ENCODE measurements around the gene ZSWIM4. TPM values are rescaled to one million over a fixed set of nuclear protein-coding genes. Genes with fewer than 3 reads are reported as not detected.

Gene ZSWIM4
- total and polyA plus RNA-seq, 10 of the 15 experiments (the other 5 are each of a cell fraction or from before 2014, with no cell fraction given): 0.73 to 11.1 (median 1.8) TPM; not detected in 2

GRCh38 chr19:13783565-13784500 is 11.4 kb upstream of the ZSWIM4 start (continued):
- TF ChIP-seq SKIL (IDR thresholded peaks at IDR 0.05; ENCODE audit: low read depth, poor library complexity, severe bottlenecking): peak; percentile 80
- peak; percentile 31; the same call in 1 of the 2 replicates for TF ChIP-seq ATF7 (IDR thresholded peaks at IDR 0.05; ENCODE audit: low read depth)
- TF ChIP-seq MEF2B (IDR thresholded peaks at IDR 0.05; ENCODE audit: partially characterized antibody, poor library complexity, severe bottlenecking): peak; percentile 51
- no peak for TF ChIP-seq NFYA (IDR thresholded peaks at IDR 0.05; ENCODE audit: borderline replicate concordance, low read depth, low read length)
- peak; percentile 83 for TF ChIP-seq NR2F1 (conservative IDR thresholded peaks at IDR 0.05)
- peak; percentile 46; the same call in 1 of the 2 replicates for TF ChIP-seq ZNF687 (IDR thresholded peaks at IDR 0.05)
- peak; percentile 65 for TF ChIP-seq RELB (IDR thresholded peaks at IDR 0.05; ENCODE audit: low read depth)
- peak; percentile 80; the same call in 1 of the 2 replicates for TF ChIP-seq SMARCA5 (IDR thresholded peaks at IDR 0.05)
- no peak for TF ChIP-seq POLR2A (IDR thresholded peaks at IDR 0.05; ENCODE audit: low read depth, low read length)
- peak; percentile 55; the same call in 1 of the 2 replicates for TF ChIP-seq MTA2 (IDR thresholded peaks at IDR 0.05; ENCODE audit: low read depth)
- TF ChIP-seq IKZF1 (conservative IDR thresholded peaks at IDR 0.05): peak; percentile 80
- TF ChIP-seq POU2F2 (IDR thresholded peaks at IDR 0.05; ENCODE audit: borderline replicate concordance, low read depth, low read length): peak; percentile 24; the same call in 1 of the 3 replicates
- TF ChIP-seq NBN (IDR thresholded peaks at IDR 0.05): 0 out of 2 replicates have a peak, but pooled peaks have one; percentile 22

All from GM12878 (cell line).